ENCODE measurements around the gene BTN2A1. TPM values are rescaled to one million over a fixed set of nuclear protein-coding genes. Genes with fewer than 3 reads are reported as not detected.
"Not testable (repeated sequence)": the region's sequence is repeated elsewhere in the genome, so short reads cannot be mapped to it uniquely, and the experiment has no call there.

Gene BTN2A1
- total RNA-seq, 1 experiment from 2014 or later: 13.1 TPM

- TF ChIP-seq EZH2phosphoT487 (IDR thresholded peaks at IDR 0.05; ENCODE audit: borderline replicate concordance, low read length) (no peak), CTCF (conservative IDR thresholded peaks at IDR 0.05; ENCODE audit: low read depth, low read length) (no peak), EZH2 (IDR thresholded peaks at IDR 0.05; ENCODE audit: low read length, unreplicated experiment) (no peak)
- Histone ChIP-seq H3K4me3 (ENCODE audit: low read length) (no peak overlapping the region), H3K4me1 (ENCODE audit: insufficient read depth, low read length) (no peaks in the 10 kb centered on the region), H3K27me3 (ENCODE audit: low read length) (no peaks in the 10 kb centered on the region), H3K36me3 (ENCODE audit: low read depth, low read length) (peaks cover 10% of the 10 kb centered on the region), H3K9me2 (replicated peaks; ENCODE audit: low read length) (no peaks in the 10 kb centered on the region), H3K27ac (ENCODE audit: low read length) (no peak overlapping the region), H3F3A (ENCODE audit: low read length, unreplicated experiment) (no peaks in the 10 kb centered on the region), H4K20me1 (ENCODE audit: low read length) (no peaks in the 10 kb centered on the region), H3K9me3 (ENCODE audit: low read length) (peaks cover 5% of the 10 kb centered on the region; the same call in 1 of the 2 replicates), H2AFZ (ENCODE audit: low read length) (no peak overlapping the region), H3K4me2 (ENCODE audit: low read length) (no peak overlapping the region), H3K79me2 (ENCODE audit: low read length) (no peaks in the 10 kb centered on the region), H3K9ac (ENCODE audit: low read length) (no peak overlapping the region)
- POLR2A ChIA-PET (ENCODE audit: unreplicated experiment): no interaction called here
- DNase-seq (no peak), ATAC-seq (no peak)
- intact Hi-C loops (cut with micrococcal nuclease): no loop called here
- BruUV-seq (replicated peaks): no TSS peak
- CTCF ChIA-PET: no interaction called here
Observed at GRCh38 chr6:26431258-26432172, 26.2 kb upstream of the BTN2A1 start.

GRCh38 chr6:26432627-26433201, 25.0 kb upstream of the BTN2A1 start:
- Histone ChIP-seq H3K27me3 (ENCODE audit: low read length) (no peaks in the 10 kb centered on the region), H4K20me1 (ENCODE audit: low read length) (no peaks in the 10 kb centered on the region), H3K4me3 (ENCODE audit: low read length) (no peak overlapping the region), H3K79me2 (ENCODE audit: low read length) (no peaks in the 10 kb centered on the region), H3K36me3 (ENCODE audit: low read depth, low read length) (peaks cover 10% of the 10 kb centered on the region), H3K27ac (ENCODE audit: low read length) (no peak overlapping the region), H3K4me1 (ENCODE audit: insufficient read depth, low read length) (no peaks in the 10 kb centered on the region), H3K9ac (ENCODE audit: low read length) (no peak overlapping the region), H3K9me2 (replicated peaks; ENCODE audit: low read length) (no peaks in the 10 kb centered on the region), H2AFZ (ENCODE audit: low read length) (no peak overlapping the region), H3F3A (ENCODE audit: low read length, unreplicated experiment) (no peaks in the 10 kb centered on the region), H3K4me2 (ENCODE audit: low read length) (no peak overlapping the region), H3K9me3 (ENCODE audit: low read length) (peaks cover 5% of the 10 kb centered on the region; the same call in 1 of the 2 replicates)
- DNase-seq (no peak), ATAC-seq (no peak)
- ChIA-PET POLR2A (ENCODE audit: unreplicated experiment) (no interaction called here), CTCF (no interaction called here)
- BruUV-seq (replicated peaks): no TSS peak
- intact Hi-C loops (cut with micrococcal nuclease): no loop called here
- TF ChIP-seq EZH2phosphoT487 (IDR thresholded peaks at IDR 0.05; ENCODE audit: borderline replicate concordance, low read length) (no peak), EZH2 (IDR thresholded peaks at IDR 0.05; ENCODE audit: low read length, unreplicated experiment) (no peak), CTCF (conservative IDR thresholded peaks at IDR 0.05; ENCODE audit: low read depth, low read length) (no peak)

GRCh38 chr6:26433680-26434079, 24.1 kb upstream of the BTN2A1 start:
- H3K9me2 ChIP-seq (replicated peaks; ENCODE audit: low read length); H3K4me1 ChIP-seq (ENCODE audit: insufficient read depth, low read length); H3F3A ChIP-seq (ENCODE audit: low read length, unreplicated experiment); POLR2A ChIA-PET (ENCODE audit: unreplicated experiment); H3K4me3 ChIP-seq (ENCODE audit: low read length); H4K20me1 ChIP-seq (ENCODE audit: low read length); H3K4me2 ChIP-seq (ENCODE audit: low read length); H2AFZ ChIP-seq (ENCODE audit: low read length); H3K27ac ChIP-seq (ENCODE audit: low read length); BruUV-seq (replicated peaks); H3K9me3 ChIP-seq (ENCODE audit: low read length); H3K79me2 ChIP-seq (ENCODE audit: low read length); intact Hi-C loops (cut with micrococcal nuclease); ATAC-seq; DNase-seq; H3K27me3 ChIP-seq (ENCODE audit: low read length); CTCF ChIA-PET; H3K9ac ChIP-seq (ENCODE audit: low read length): not testable (repeated sequence)
- peaks cover 10% of the 10 kb centered on the region for H3K36me3 ChIP-seq (ENCODE audit: low read depth, low read length)
